ENCODE measurements around the gene TMEM255B.

- no peak for TF ChIP-seq CTCF (IDR thresholded peaks at IDR 0.05)
- TF ChIP-seq POLR2A (IDR thresholded peaks at IDR 0.05), result no peak
Measured at GRCh38 chr13:113739527-113740285, 19.3 kb upstream of the TMEM255B start.
